Right renal cortex interstitium (tissue), 3 donors: ENCODE data around the gene SNX24. TPM values are rescaled to one million over a fixed set of nuclear protein-coding genes. Genes with fewer than 3 reads are reported as not detected.
"Not testable (repeated sequence)": the region's sequence is repeated elsewhere in the genome, so short reads cannot be mapped to it uniquely, and the experiment has no call there.

Experiments used
- DNase-seq, 3 donors: peaks; one replicate each; pipeline ENCODE4 v3.0.0-alpha.2; 2013; ENCODE audit warnings: low read depth in 3 of 3, low spot score in 2 of 3
- polyA plus RNA-seq, 3 donors: library from polyadenylated mRNA; unstranded; fragments of 120-200 nt; gene quantifications; one replicate each; pipeline ENCODE4 v1.2.1, GENCODE V29; 2013; ENCODE audit not compliant: insufficient read length in 3 of 3

Gene SNX24
- polyA plus RNA-seq, 3 donors, result 21.0 to 27.0 (median 24.2) TPM

GRCh38 chr5:122870219-122870856 lies 24.9 kb downstream of the SNX24 start:
- DNase-seq, result no peak

DNA sequence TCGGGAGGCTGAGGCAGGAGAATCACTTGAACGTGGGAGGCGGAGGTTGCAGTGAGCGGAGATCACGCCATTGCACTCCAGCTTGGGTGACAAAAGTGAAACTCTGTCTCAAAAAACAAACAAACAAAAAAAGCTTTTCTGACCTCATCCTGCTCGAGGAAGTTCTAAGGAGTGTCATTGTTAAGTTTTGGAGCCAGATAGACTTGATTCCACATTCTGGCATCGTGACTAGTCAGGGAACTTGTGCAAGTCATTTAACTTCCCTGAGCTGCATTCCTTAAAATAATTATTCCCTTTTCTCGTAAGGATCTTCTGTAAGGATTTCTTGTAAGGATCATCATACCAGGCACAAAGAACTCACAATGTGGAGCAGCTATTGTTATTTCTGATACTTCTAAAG lies 26.2 kb downstream of the SNX24 start:
- no peak for DNase-seq

DNA sequence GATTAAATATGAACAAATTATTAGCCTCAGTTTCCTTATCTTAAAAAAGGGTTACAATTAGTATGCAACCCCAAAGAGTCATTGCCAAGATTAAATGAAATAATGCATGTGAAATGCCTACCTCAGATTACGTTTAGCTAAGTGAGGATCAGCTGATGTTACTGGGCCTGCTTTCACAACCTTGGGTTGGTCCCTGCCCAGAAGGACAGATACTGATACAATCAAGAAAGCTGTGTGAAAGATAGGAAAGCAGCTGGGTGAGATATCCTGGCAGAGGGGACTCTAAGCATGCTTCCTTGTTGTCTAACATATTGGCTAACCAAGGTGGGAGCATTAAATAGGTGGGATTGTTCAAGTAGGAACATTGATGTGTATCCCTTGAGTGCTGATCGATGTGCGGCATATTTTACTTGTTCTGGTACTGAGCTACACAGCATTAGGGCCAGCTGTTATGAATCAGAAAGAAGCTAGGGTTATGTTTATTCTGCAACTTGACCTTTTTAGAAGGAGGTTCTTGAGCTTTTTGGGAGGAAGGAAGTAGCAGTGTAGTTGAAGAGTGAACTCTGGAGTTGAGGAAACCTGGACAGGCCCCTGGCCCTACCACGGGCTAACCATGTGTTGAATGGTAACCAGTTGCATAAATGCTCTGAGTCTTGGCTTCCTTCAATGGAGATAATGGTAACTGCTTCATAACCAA lies 28.9 kb downstream of the SNX24 start:
- DNase-seq, result no peak

- DNase-seq, result no peak
Measured at GRCh38 chr5:122877518-122877917, 32.1 kb downstream of the SNX24 start.

- DNase-seq, result no peak
Measured at GRCh38 chr5:122879076-122879475, 33.7 kb downstream of the SNX24 start.

DNA sequence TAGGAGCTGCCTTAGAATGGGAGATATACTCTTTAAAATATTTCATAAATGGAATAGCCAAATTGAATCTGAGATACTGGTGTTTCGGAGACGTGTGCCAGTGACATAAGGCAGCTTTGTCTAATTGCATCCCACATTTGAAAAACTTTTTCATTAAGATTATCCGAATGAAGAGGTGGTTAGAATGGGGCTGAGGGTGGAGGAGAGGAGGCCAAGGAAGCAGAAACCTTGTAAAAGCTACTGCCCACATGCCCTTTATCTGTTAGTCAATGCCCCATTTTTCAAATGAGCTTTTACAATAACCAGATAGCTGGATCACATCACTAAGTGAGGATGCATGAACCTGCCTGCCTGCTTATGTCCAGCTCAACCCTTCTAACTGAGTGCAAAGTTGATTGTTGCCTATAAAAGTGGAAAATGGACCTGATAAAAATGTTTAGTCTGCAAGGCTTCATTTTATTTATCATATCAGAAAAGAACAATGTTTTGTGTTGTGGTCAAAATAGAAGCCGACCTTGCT lies 34.8 kb downstream of the SNX24 start:
- no peak for DNase-seq

- no peak for DNase-seq
Measured at GRCh38 chr5:122880749-122881148, 35.3 kb downstream of the SNX24 start.

DNA sequence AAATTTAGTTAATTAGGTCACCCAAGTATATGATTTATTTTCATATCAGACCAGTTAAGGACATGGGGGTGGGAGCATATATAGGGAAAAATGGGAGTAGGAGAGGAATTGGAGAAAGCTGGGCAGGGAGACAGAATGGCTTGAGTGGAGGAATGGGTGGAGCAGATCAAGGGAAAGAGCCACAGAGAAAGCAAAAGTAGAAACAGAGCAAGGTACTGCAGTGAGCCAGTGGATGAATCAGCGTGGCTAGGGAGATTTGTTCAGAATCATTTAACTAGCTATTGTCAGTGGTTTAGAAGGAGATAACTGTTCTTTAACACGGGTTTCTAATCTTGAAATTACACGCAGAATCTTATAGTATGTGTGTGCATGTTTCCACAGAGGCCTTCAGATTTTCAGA lies 37.4 kb downstream of the SNX24 start:
- DNase-seq, result no peak

- DNase-seq, result no peak
Measured at GRCh38 chr5:122885045-122885517, 39.7 kb downstream of the SNX24 start.

- no peak for DNase-seq
Measured at GRCh38 chr5:122885891-122886290, 40.5 kb downstream of the SNX24 start.

DNA sequence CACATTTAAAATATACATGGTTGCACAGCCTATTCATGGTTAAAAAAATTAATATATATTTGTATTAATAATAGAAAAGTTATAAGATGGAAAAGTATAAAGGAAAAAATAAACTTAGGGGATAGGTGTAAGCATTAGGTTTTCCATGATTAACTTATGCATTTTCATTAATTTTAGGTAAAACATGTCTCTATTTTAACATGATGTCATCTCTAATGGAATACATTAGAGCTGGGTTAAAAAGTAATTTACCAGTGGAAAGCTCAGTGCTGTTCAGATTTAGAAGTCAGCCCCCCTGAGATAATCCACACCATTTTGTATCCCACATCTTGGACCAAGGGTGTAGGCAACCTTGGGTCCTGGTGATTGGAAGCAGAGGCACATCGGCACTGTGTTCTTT lies 49.7 kb downstream of the SNX24 start:
- no peak for DNase-seq

GRCh38 chr5:122896598-122897282 lies 51.3 kb downstream of the SNX24 start:
- no peak for DNase-seq

- DNase-seq, result no peak
Measured at GRCh38 chr5:122897283-122897602, 51.8 kb downstream of the SNX24 start.

DNA sequence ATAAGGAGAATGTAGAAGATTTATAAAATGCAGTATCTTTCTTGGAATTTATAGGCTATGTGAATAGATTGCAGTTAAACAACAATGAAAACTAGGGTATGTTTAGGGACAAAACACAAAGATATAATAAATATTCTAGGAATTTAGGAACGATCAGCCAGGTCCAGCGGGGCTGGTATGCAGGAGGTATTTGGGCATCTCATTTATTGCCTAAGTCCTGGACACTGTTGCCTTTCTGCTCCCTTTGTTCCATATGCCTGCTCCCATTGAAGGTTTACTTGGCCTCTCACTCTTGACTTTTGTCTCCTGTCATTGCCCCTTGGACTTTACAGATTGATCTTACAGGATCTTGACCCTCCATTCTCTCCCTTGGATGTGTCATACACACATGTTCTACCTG lies 55.9 kb downstream of the SNX24 start:
- no peak for DNase-seq

DNA sequence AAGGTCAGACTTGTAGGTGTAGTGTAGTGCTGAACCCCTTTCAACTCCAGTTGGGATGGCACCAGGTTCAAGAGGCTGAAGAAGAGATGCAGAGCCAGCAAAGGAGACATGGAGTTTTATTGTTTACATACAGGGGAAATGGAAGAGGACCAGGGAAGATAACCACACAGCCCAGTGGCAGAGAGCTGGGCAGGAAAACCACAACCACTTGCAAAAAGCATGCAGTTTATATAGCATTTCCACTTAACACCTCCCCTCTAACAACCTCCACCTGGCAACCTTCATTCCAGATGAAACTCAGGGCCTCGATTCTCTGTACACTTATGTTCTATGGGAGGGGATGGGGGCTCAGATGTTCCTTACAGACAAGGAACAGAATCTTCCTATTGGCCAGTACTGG lies 56.9 kb downstream of the SNX24 start:
- DNase-seq, result no peak

- DNase-seq, result no peak
Measured at GRCh38 chr5:122906768-122907167, 61.4 kb downstream of the SNX24 start.

GRCh38 chr5:122907276-122907675 lies 61.9 kb downstream of the SNX24 start:
- DNase-seq, result no peak

- no peak for DNase-seq
Measured at GRCh38 chr5:122908108-122908507, 62.7 kb downstream of the SNX24 start.

- no peak for DNase-seq
Measured at GRCh38 chr5:122908662-122909061, 63.2 kb downstream of the SNX24 start.

DNA sequence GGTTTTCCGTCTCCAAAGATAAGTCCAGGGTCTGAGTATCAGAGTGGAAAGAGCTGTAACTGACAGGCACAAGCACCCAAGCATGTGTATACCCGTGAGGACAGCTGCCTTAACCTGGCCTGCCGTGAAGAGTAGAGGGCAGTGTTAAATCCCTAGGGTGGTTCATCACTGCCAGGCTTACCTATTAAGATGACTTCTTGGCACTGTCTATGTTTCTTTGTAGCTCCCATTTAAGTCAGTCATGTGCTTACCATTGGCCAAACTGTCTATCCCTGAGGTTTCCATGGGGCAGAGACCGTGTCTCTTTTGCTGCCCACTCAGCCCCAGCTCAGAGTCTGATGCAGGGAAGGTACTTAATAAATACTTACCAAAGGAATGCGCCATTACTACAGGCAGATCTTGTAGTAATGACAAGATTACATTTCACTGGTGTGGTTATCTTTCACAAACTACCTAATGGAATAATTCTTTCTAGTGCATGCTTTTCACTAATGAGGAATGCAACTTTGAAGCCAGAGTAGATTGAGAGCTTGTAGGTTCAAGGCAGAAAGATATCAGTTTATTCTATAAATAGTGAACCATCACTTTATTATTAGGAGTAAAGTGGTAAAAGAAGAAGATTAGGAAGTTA lies 64.2 kb downstream of the SNX24 start:
- no peak for DNase-seq

DNA sequence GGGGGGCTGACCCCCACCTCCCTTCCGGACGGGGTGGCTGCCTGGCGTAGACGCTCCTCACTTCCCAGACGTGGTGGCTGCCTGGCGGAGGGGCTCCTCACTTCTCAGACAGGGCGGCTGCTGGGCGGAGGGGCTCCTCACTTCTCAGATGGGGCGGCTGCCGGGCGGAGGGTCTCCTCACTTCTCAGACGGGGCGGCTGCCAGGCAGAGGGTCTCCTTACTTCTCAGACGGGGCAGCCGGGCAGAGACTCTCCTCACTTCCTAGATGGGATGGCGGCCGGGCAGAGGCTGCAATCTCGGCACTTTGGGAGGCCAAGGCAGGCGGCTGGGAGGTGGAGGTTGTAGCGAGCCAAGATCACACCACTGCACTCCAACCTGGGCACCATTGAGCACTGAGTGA lies 68.0 kb downstream of the SNX24 start:
- DNase-seq, result not testable (repeated sequence)
